Stimulated activated CD4-positive, alpha-beta T cell treated with anti-CD3 and anti-CD28 coated beads, Interleukin-15, amount 100 ng/mL, for 1 hour (primary cell): ENCODE results near the gene CCN5.
"Not testable (repeated sequence)": the region's sequence is repeated elsewhere in the genome, so short reads cannot be mapped to it uniquely, and the experiment has no call there.

ENCODE experiments used
- DNase-seq, 2 donors: peaks; one replicate each; pipeline ENCODE4 v3.0.0-alpha.2; 2020; ENCODE audit warnings: low read depth in 1 of 2, low spot score in 1 of 2

The CCN5 gene

DNA sequence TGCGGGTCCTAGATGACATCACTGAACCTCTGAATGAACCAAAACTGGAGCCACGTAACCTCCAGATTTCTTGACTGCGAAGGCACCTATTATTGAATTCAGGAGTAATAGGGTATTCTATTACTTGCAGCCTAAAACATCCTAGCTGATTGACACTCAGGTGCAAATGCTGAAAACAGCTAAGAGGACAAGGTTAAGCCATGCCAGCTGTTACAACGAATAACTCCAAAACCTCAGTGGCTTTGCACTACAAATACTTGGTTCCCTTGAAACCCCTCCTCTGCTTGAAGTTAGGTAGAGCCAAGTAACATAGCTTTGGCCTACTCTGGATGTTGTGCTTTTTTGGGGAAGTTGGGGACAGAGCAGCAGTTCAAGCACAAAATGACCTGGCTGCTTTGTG, 21.0 kb upstream of the CCN5 start:
- DNase-seq, result no peak

DNA sequence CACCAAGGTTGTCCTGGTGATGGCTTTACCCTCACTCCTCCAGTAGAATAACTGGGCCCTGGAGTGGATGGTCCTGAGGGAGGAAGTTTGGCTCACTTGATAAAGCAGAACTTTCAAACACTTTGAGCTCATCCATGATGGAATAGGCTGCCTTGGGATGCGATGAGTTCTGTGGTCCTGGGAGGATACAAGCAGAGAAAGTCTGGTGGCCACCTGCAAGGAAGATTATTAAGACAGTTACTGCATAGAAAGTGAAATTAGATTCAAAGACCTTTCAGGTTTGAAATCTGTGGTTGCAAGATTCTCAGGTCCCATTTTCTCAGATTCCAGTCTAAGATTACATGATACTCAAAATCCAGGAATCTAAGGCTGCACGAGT, 19.9 kb upstream of the CCN5 start:
- DNase-seq, result no peak

DNA sequence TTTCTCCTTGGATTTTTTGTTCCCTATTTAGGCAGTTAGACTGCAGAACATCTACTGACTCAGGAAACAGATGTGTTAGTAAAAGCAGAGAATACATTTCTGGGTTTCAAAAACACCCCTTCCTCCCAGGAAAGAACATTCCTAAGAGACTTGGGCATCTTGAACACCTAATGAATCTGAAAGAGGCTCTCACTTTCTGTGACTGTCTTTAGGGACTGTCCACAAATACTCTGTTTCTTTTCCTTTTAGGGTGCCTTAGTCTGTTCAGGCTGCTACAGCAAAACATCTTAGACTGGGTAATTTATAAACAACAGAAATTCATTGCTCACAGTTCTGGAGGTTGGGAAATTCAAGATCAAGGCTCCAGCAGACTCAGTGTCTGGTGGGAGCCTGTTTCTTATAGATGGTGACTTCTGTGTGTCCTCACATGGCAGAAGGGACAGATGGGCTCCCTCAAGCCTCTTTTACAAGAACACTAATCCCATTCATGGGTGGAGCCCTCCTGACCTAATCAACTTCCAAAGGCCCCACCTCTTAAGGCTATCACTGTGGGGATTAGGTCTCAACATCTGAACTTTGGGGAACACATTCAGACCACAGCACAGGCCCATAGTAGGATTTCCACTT, 19.4 kb upstream of the CCN5 start:
- no peak for DNase-seq

DNA sequence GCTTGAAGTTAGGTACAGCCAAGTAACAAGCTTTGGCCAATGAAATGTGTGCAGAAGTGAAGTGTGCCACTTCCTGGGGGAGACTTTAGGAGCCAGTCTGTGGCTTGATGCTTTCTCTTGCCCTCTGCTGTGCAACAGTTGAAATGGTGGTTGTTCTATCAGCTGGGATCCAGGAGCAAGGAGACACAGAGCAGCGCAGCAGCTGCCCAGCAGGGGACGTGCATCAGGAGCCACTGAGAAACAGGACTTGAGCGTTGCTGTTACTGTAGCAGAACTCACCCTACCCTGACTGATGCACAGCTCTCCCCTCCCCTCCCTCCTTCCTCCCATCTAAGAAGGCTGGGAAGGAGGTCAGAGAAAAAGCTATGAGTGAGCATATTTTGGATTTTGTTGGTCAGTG, 18.9 kb upstream of the CCN5 start:
- no peak for DNase-seq

DNA sequence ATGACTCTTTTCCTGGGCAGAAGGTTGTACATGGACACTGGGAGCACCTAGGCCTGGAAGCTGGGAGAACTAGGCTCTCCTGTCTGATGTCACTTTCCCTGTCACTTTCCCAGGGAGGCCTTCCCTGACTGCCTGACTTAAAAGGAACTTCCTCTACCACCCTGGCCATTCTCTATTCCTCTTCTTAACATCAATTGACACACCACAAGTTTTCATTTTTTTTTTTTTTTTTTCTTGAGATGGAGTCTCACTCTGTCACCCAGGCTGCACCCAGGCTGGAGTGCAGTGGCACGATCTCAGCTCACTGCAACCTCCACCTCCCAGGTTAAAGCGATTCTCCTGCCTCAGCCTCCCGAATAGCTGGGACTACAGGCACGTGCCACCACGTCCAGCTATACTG, 18.1 kb upstream of the CCN5 start:
- DNase-seq, result not testable (repeated sequence)

DNA sequence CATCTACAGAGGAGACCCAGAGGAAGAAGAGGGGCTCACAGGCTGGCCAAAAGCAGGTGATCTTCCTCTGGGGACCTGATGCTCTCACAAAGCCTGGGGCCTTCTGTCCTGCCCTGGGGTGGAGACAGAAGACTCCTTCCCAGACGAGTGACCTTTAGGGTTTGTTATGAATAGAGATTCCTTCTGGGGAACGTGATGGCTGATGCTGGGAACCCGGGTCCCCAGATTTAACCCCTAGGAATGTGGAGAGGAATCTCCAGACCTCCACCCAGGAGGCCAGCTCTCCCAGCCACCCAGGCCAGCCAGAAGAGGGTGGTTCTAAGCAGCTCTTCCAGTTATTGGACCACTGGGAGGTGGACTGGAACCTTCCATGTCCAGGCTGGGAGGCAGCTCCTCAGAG, 16.8 kb upstream of the CCN5 start:
- no peak for DNase-seq

DNA sequence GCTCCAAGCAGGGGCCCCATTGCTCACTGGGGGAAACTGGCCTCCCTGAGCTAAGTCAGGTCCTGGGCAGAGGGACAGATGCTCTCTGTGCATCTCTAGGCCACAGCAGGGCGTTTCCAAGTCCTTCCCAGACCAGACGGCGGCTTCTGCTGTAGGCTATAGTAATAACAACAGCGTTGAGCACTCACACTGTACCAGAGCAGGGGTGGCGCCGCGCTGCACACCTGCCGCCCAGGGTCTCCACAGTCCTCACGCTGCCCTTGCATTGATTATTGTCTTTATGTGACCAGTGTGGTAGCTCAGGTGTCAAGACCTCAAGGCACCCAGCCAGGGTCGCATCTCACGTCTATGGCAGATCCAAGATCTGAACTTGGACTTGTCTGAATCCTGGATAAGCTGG, 14.9 kb upstream of the CCN5 start:
- DNase-seq, result no peak

DNA sequence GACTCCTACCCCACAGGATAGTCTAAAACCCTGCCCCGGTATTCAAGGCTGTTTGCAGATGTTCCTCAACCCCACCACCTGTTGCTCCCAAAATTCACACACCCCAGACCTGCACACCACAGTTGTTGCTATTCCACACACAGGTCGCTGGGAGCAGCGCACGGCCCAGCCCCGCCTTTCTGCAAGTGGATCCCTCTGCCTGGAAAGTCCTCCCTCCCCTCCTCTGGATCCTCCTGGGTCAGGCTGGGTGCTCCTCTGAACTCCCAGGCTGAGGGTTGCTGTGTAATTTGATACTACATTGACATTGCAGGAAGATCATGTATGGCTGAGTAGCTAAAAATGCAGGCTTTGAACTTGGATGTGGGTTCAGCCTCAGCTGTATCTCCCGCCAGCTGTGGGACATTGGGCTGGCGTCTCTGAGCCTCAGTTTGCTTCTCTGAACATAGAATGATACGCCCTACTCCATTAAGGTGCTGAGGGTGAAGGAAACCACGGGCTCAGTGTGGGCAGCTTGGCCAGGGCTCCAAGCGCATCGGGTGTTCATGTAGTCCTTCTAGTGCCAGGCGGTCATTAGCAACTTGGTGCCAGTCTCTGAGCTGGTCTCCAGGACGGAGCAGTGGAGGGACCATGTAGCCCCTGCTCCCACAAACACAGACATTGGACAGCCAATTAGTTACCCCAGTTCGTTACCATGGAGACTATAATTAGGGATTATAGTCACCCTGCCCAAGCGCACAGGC, 13.9 kb upstream of the CCN5 start:
- no peak for DNase-seq

DNA sequence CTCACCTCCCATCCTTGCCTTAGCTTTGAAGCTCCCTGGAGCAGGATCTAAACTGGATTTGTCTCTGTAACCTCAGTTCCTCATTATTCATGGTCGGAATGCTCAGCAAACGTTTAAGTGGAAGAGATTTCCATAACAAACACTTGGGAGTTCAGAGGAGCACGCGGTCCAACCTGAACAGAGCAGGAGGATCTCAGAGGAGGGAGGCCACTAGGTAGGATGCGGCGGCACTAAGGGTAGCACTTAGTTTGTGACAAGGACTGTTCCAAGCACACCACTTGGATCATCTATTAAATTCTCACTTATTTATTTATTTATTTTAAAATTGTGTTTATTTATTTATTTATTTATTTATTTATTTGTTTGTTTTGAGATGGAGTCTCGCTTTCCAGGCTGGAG, 13.3 kb upstream of the CCN5 start:
- DNase-seq, result no peak

DNA sequence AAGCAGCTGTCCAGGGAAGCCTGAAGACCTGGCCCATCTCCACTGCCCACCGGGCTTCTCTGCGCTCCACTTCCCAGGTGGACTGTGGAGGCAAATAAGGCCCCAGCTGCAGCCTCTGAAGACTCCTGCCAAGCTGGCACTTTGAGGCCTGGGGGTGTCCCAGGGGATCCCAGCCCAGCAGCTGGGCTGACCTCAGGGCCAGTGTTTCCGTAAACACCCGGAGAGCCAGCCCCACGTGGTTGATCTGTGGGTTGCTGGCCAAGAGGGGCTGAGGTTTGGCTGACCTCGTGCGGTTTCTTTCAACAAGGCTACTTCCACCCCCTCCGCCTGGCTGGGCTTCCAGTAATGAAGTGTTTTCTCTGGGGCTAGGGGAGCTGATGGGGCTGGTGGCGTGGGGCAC, 12.4 kb upstream of the CCN5 start:
- DNase-seq, result no peak

DNA sequence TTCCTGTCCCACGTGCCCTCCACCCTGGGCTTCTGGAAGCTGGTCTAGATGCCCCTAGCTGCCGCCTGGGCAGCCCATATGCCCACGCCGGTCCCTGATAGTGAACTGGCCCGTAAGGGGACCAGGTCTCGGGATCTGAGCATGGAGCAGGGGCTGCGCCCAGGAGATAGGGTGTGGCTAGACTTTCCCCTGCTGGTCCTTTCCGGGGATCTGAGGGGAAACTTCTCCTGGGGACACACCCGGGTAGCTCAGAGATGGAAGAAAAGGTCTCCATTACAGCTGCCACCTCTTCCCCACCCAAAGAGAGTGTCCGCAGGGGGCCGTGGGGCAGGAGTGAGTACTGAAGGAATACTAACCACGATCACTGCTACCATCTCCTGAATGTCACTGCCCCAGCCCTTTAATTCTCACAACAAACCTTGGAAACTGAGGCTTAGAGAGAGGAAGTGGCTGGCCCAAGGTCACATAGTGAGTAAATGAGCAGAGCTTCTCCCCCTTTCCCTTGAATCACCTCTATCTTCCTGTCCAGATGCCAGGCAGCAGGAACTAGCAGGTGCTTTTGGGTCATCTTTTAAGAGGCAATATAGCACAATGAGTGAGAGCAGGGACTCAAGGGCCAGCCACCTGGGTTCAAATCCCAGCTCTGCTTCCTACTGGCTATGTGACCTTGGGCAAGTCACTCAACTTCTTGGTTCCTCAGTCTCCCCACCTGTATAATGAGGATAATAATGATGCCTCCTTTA, 11.8 kb upstream of the CCN5 start:
- DNase-seq, result no peak

DNA sequence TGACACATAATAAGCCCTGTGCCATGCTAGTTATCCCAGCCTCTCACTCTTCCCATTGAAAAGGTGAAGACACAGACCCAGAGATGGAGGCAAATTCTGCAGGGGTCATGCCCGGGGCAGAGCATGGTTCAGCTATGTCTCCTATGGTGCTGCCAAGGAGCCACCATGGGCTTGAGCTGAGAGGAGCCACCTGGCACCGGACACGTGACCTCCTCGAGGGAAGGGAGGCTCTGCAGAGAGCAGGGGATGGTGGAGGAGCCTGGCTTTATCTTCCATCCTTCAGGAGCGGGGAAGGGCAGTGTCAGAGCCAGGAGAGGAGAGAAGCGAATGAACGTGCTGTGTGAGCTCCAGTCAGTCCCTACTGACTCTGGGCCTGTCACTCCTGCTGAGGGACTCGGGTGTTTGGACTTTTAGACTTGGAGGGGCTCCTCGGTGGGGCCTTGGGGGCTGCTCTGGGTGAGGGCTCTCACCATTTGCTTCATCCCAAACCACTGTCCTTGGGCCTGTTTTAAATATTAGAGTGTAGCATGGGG, 11.1 kb upstream of the CCN5 start:
- no peak for DNase-seq

DNA sequence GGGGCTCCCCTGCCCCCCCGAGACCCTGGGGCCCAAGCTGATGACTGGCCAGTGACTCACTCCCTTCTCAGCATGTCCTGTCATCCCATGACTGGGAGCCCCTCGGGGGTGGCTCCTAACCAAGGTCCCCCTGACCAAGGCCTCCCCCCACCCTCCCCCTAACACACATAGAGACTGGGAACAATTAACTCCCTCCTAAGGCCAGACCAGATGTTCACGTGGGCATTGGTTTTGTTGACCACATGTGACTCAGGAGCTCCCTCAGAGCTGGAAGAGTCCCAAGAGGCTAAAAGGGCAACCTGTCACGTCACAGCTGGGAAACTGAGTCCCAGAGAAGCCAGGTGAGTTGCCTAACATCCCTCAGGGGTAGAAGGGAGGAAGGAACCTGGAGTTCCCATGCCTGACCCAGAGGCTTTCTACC, 10.6 kb upstream of the CCN5 start:
- DNase-seq, result no peak

DNA sequence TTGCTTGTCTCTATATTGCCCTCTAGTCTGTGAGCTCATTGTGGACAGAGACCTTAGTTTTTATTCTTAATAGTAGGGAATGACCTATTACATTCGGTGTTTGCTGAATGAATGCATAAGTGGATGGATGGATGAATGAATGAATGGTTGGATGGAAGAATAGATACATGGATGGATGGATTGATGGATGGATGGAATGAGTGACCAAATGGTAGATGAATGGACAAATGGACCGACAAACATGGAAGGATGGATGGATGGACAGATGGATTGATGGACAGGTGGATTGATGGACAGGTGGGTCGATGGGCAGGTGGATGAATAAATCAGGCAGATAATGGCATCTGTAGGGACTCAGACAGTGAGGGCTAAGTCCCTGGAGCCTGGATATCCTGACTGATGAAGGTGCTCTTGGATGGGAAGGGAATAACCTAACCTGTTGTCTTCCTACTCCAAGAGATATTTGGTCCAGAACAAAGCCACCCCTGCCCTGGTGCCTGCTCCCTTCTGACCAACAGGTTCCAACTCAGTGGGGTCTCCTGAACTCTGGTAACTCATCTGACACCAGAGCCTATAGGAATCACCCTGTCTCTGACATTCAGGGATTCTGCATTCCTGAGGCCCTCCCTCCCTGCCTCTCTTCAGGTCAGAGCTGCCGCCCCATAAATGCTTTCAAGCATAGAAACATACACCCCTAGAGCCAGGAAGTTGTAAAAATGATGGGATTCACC, 9.6 kb upstream of the CCN5 start:
- no peak for DNase-seq

DNA sequence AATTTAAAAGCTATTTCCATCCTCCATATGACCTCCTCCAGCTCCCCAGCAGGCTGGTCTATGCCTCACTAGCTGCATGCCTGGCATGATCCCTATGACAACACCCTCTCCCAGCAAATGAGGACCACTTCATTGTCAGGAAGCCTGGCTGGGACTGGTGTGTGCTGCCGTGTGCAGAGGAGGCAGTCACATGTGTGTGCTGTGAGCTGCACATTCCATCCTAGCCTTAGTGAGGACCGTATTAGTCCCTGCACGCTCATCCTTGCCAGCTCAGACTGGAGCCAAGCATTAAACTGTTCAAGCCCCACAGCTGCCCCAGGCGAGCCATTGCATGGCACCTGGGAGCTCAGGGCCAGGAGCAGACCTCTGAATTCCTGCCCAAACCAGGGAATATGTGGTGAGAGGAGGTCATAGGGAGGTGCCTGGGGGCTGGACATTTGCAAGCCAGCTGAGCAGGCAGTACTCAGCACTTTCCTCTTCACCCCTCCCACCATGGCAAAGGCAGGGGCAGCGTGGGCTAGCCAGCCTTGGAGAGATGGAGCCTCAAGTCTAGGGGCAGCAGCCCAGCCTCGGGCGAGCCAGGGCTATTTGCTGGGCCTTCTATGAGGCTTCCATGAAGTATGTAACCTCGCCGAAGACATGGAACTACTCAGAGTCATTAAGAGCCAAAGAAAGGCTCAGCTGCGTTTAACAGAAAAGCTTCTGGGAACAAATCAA, 8.7 kb upstream of the CCN5 start:
- DNase-seq, result no peak

DNA sequence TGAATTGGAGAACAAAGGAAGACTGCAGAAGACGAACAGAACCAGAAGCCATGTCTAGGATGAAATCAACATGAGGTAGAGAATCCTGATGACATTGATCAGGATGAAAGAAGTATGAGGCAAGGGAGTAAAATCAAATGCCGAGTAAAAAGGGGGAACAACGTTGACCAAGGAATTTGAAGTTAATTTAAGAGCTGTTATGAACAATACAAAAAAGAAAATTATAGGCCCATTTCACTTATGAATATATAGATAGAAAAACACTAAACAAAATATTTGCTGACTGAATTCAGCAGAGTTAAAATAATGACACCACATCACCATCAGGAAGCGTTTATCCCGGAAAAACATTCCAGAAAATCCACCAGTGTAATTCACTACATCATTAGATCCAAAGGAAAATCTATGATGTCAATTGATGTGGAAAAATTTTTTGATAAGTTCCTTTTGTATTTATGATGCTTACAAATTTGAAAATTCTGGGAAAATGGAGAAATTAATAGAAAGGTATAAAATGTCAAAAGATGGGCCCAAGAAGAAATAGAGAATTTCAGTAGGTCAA, 8.1 kb upstream of the CCN5 start:
- DNase-seq, result no peak

DNA sequence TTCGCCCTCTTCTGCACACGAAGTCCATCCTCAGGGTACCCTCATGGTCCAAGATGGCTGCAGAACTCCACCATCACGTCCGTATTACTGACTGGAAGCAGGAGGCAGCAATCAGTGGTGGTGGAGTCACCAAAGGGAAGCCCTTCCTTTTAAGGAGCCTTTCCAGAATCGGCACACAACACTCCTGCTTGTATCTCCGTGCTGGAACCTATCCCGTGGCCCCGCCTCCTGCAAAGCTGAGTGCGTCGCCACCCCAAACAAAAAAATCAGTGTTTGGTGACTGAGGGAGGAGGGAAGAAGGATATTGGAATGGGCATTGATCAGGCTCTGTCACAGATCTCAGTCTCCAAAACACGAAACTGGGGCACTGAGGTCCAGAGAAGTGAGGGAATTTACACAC, 5.8 kb upstream of the CCN5 start:
- DNase-seq, result no peak

DNA sequence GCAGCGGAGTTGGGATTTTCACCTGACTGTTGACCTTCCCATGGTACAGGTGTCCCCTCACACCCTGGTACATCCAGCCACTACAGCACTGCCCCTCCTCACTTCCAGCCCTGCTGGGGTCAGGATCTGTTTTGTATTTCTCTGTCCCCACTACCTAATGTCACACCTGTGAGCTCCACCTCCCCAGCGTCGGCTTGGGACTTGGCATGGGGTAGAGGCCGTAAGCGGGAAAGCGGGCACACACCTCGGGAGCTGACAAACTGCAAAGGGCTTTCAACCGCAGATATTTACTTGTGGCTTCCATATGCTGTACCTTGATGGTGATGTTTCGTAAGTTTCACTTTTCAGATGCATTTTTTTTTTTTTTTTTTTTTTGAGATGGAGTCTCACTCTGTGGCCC, 5.4 kb upstream of the CCN5 start:
- no peak for DNase-seq

DNA sequence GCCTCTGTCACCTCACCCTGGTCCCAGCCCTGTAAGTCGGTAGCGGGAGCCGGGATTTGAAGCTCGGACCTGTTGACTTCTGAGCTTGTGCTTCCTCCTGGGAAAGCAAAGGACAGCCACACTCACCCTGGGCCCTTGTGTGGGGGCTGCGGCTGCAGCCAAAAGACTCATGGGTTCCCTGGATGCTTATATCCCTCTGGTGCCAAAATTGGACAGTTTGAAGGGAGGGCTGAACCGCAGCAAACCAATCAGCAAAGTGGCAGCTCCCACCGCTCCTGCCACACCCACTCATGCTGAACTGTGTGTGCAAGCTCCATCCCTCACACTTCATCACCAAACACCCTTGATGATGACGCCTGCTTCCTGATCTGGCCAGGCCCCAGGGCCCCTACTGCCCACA, 3.9 kb upstream of the CCN5 start:
- DNase-seq, result no peak

DNA sequence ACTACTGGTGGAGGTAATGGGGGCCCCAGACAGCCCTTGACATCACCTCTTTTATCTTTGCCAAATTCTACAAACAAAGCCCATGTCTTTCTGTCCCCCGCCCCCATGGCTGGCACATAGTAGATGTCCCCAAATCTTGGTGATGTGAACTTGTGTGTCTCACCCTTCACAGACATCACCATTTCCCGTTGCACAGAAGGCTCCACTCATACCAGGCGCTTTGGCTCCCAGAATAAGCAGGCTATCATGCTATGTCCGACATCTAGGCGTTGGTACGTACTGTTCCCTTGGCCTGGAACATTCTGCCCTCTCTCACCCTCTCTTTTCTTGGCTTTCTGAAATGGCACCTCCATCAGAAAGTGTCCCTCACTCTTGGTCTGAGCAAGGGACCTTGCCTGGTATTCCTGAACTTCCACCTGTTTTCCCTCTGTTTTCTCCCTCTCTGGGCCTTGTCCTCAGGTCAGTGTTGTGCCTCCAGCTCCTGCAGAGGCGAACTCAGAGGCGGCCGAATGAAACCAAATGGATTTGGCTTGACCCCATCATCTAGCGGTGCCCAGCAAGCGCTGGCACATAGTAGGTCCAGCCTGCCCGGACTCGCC, 968 bp upstream of the CCN5 start:
- no peak for DNase-seq
